Mesenchymal stem cell (in vitro differentiated cells and primary cell): Measurements from ENCODE around the gene ANGPTL2.

Source experiments
- DNase-seq: peaks from one replicate; pipeline ENCODE4 v3.0.0-alpha.2; 2013
- H2AFZ ChIP-seq: one replicate; pipeline ENCODE4 v1.6.1; 2013; ENCODE audit warnings: low read depth, mild to moderate bottlenecking, control low read depth, inconsistent platforms, low read length, moderate library complexity
- H2AK5ac ChIP-seq: 2 replicates; pipeline ENCODE4 v1.6.1; 2013; ENCODE audit warnings: low read length, moderate library complexity, mild to moderate bottlenecking, inconsistent platforms; ENCODE audit not compliant: severe bottlenecking
- H2BK120ac ChIP-seq: one replicate; pipeline ENCODE4 v1.6.1; 2013; ENCODE audit warnings: low read depth, mild to moderate bottlenecking, inconsistent platforms, low read length, moderate library complexity
- H2BK12ac ChIP-seq, 2 experiments: one replicate each; pipeline ENCODE4 v1.6.1; 2013; ENCODE audit warnings: inconsistent platforms in 2 of 2, low read length in 2 of 2, mild to moderate bottlenecking in 2 of 2, moderate library complexity in 2 of 2, control low read depth in 1 of 2
- H2BK15ac ChIP-seq: one replicate; pipeline ENCODE4 v1.6.1; 2013; ENCODE audit warnings: mild to moderate bottlenecking, low read depth, inconsistent platforms; ENCODE audit not compliant: poor library complexity, severe bottlenecking
- H2BK5ac ChIP-seq: 2 replicates; pipeline ENCODE4 v1.6.1; 2013; ENCODE audit warnings: low read depth, mild to moderate bottlenecking, low read length, control low read depth, inconsistent platforms; ENCODE audit not compliant: poor library complexity, severe bottlenecking
- H3K14ac ChIP-seq, 2 experiments: one replicate each; pipeline ENCODE4 v1.6.1; 2013; ENCODE audit warnings: inconsistent platforms in 2 of 2, low read length in 2 of 2, control low read depth in 1 of 2, mild to moderate bottlenecking in 1 of 2, moderate library complexity in 1 of 2
- H3K18ac ChIP-seq, 2 experiments: one replicate each; pipeline ENCODE4 v1.6.1; 2013; ENCODE audit warnings: inconsistent platforms in 2 of 2, low read length in 2 of 2, control low read depth in 1 of 2, low read depth in 1 of 2, mild to moderate bottlenecking in 1 of 2
- H3K23ac ChIP-seq, 2 experiments: one replicate each; pipeline ENCODE4 v1.6.1; 2013; ENCODE audit warnings: inconsistent platforms in 2 of 2, low read length in 2 of 2, mild to moderate bottlenecking in 2 of 2, moderate library complexity in 2 of 2, control low read depth in 1 of 2
- H3K27ac ChIP-seq: 2 replicates; pipeline ENCODE4 v1.5.1; 2013; ENCODE audit warnings: mild to moderate bottlenecking, moderate library complexity, low read length, control low read depth, inconsistent platforms; ENCODE audit not compliant: poor library complexity, severe bottlenecking
- H3K27me3 ChIP-seq, 2 experiments: 2 replicates each; pipeline versions ENCODE4 v1.6.1 to v1.7.0; 2013; ENCODE audit warnings: low read length in 2 of 2, mild to moderate bottlenecking in 2 of 2, moderate library complexity in 2 of 2, control low read depth in 1 of 2, inconsistent platforms in 1 of 2; ENCODE audit not compliant: control insufficient read depth in 1 of 2, insufficient read depth in 1 of 2
- H3K36me3 ChIP-seq, 2 experiments: 2 replicates each; pipeline versions ENCODE4 v1.6.1 to v1.7.0; 2013; ENCODE audit warnings: low read length in 2 of 2, control low read depth in 1 of 2, inconsistent platforms in 1 of 2, low read depth in 1 of 2, mild to moderate bottlenecking in 1 of 2; ENCODE audit not compliant: insufficient read depth in 2 of 2, control insufficient read depth in 1 of 2
- H3K4ac ChIP-seq, 2 experiments: one replicate each; pipeline ENCODE4 v1.6.1; 2013; ENCODE audit warnings: inconsistent platforms in 2 of 2, low read length in 2 of 2, mild to moderate bottlenecking in 2 of 2, moderate library complexity in 2 of 2, control low read depth in 1 of 2, low read depth in 1 of 2
- H3K4me1 ChIP-seq: 2 replicates; pipeline ENCODE4 v1.6.1; 2013; ENCODE audit warnings: low read depth, low read length, control low read depth; ENCODE audit not compliant: control insufficient read depth, insufficient read depth
- H3K4me2 ChIP-seq: 2 replicates; pipeline ENCODE4 v1.6.1; 2013; ENCODE audit warnings: low read length, mild to moderate bottlenecking, inconsistent platforms; ENCODE audit not compliant: poor library complexity, severe bottlenecking
- H3K4me3 ChIP-seq, 2 experiments: 2 replicates each; pipeline versions ENCODE4 v1.5.1 to v1.7.0; 2013; ENCODE audit warnings: low read length in 2 of 2, mild to moderate bottlenecking in 2 of 2, control low read depth in 1 of 2, low read depth in 1 of 2; ENCODE audit not compliant: insufficient read depth in 1 of 2
- H3K79me1 ChIP-seq: replicated peaks from 2 replicates; pipeline ENCODE4 v1.6.1; 2013; ENCODE audit warnings: mild to moderate bottlenecking, control low read depth, low read length, inconsistent platforms; ENCODE audit not compliant: poor library complexity, severe bottlenecking
- H3K9ac ChIP-seq: 2 replicates; pipeline ENCODE4 v1.7.0; 2013; ENCODE audit warnings: mild to moderate bottlenecking, low read length, moderate library complexity
- H3K9me3 ChIP-seq: 2 replicates; pipeline ENCODE4 v1.7.0; 2013; ENCODE audit warnings: mild to moderate bottlenecking, low read length; ENCODE audit not compliant: control insufficient read depth
- H4K8ac ChIP-seq: one replicate; pipeline ENCODE4 v1.6.1; 2013; ENCODE audit warnings: inconsistent platforms, mild to moderate bottlenecking, low read length, moderate library complexity
- H4K91ac ChIP-seq: one replicate; pipeline ENCODE4 v1.6.1; 2013; ENCODE audit warnings: mild to moderate bottlenecking, low read length, inconsistent platforms
- WGBS: methylation state at CpG from one replicate; pipeline ENCODE4 v1.1.7; 2013; ENCODE audit warnings: mixed read lengths; 5-methylcytosine and 5-hydroxymethylcytosine counted together

ANGPTL2 gene

GRCh38 chr9:127118597-127119319 is 3.7 kb downstream of the ANGPTL2 start:
- peaks cover 25% of the 10 kb centered on the region for H3K4me1 ChIP-seq
- no peak overlapping the region for H3K18ac ChIP-seq
- no peak overlapping the region for H2BK12ac ChIP-seq
- no peak overlapping the region for H3K14ac ChIP-seq
- peaks cover 1% of the 10 kb centered on the region for H3K79me1 ChIP-seq
- H4K8ac ChIP-seq = no peak overlapping the region
- H3K23ac ChIP-seq = no peak overlapping the region
- no peak overlapping the region for H2AFZ ChIP-seq
- peaks cover 0 to 3% of the 10 kb centered on the region in 2 experiments for H3K27me3 ChIP-seq
- H2BK120ac ChIP-seq = no peak overlapping the region
- no peak overlapping the region for H3K4me2 ChIP-seq
- no peak overlapping the region for H2AK5ac ChIP-seq
- no peak overlapping the region for H2BK15ac ChIP-seq
- no peaks in the 10 kb centered on the region for H3K9me3 ChIP-seq
- H4K91ac ChIP-seq = no peak overlapping the region
- H3K4me3 ChIP-seq = peak overlapping the region in 1 of 2 experiments; percentile 97
- WGBS = 94% methylated on average over 7 of the region's 8 CpGs
- H2BK5ac ChIP-seq = no peak overlapping the region
- no peak overlapping the region for H3K27ac ChIP-seq
- no peak overlapping the region for H3K4ac ChIP-seq
- no peak overlapping the region for H3K9ac ChIP-seq
- DNase-seq = no peak
- peaks cover 0 to 52% of the 10 kb centered on the region in 2 experiments for H3K36me3 ChIP-seq

GRCh38 chr9:127117801-127118200 is 4.6 kb downstream of the ANGPTL2 start:
- DNase-seq = no peak
- H3K23ac ChIP-seq = no peak overlapping the region
- no peak overlapping the region for H3K4ac ChIP-seq
- H3K79me1 ChIP-seq = peaks cover 1% of the 10 kb centered on the region
- no peak overlapping the region for H3K18ac ChIP-seq
- no peak overlapping the region for H3K27ac ChIP-seq
- no peak overlapping the region for H4K8ac ChIP-seq
- H3K4me2 ChIP-seq = no peak overlapping the region
- H3K9me3 ChIP-seq = no peaks in the 10 kb centered on the region
- H2AFZ ChIP-seq = no peak overlapping the region
- H2BK15ac ChIP-seq = no peak overlapping the region
- H2BK120ac ChIP-seq = no peak overlapping the region
- no peak overlapping the region for H3K14ac ChIP-seq
- H3K4me1 ChIP-seq = peaks cover 17% of the 10 kb centered on the region
- H3K4me3 ChIP-seq = no peak overlapping the region
- peaks cover 0 to 3% of the 10 kb centered on the region in 2 experiments for H3K27me3 ChIP-seq
- WGBS = no CpG with 5 or more reads among the region's 4 CpGs
- H2BK5ac ChIP-seq = no peak overlapping the region
- H2AK5ac ChIP-seq = no peak overlapping the region
- no peak overlapping the region for H4K91ac ChIP-seq
- peaks cover 0 to 52% of the 10 kb centered on the region in 2 experiments for H3K36me3 ChIP-seq
- H2BK12ac ChIP-seq = no peak overlapping the region
- H3K9ac ChIP-seq = no peak overlapping the region

- WGBS = 68% methylated on average over 2 of the region's 2 CpGs
- H3K27ac ChIP-seq = no peak overlapping the region
Measured at GRCh38 chr9:127116957-127117356, 5.5 kb downstream of the ANGPTL2 start.

GRCh38 chr9:127116088-127116726 is 6.2 kb downstream of the ANGPTL2 start:
- Histone ChIP-seq H3K4me3 (peak overlapping the region in 1 of 2 experiments; percentile 26), H3K36me3 (peaks cover 0 to 60% of the 10 kb centered on the region in 2 experiments), H3K4me1 (peaks cover 3% of the 10 kb centered on the region), H3K79me1 (peaks cover 1% of the 10 kb centered on the region), H2BK15ac (no peak overlapping the region), H4K91ac (no peak overlapping the region), H3K4me2 (no peak overlapping the region), H3K9me3 (no peaks in the 10 kb centered on the region), H3K4ac (no peak overlapping the region), H4K8ac (no peak overlapping the region), H2BK120ac (no peak overlapping the region), H2BK5ac (no peak overlapping the region), H2AK5ac (no peak overlapping the region), H3K14ac (no peak overlapping the region), H2BK12ac (no peak overlapping the region), H3K27me3 (peaks cover 0 to 3% of the 10 kb centered on the region in 2 experiments), H2AFZ (no peak overlapping the region), H3K23ac (no peak overlapping the region), H3K27ac (no peak overlapping the region), H3K9ac (no peak overlapping the region), H3K18ac (no peak overlapping the region)
- no peak for DNase-seq
- WGBS = 96% methylated on average over 6 of the region's 6 CpGs

More at GRCh38 chr9:127116957-127117356, 5.5 kb downstream of the ANGPTL2 start:
- Histone ChIP-seq H4K91ac (peak overlapping the region; percentile 18), H3K18ac (no peak overlapping the region), H3K4ac (no peak overlapping the region), H2BK5ac (no peak overlapping the region), H3K23ac (no peak overlapping the region), H3K9ac (no peak overlapping the region), H3K36me3 (peaks cover 0 to 52% of the 10 kb centered on the region in 2 experiments), H3K27me3 (peaks cover 0 to 3% of the 10 kb centered on the region in 2 experiments), H2AK5ac (no peak overlapping the region), H3K4me3 (peak overlapping the region in 1 of 2 experiments; percentile 26), H2BK15ac (no peak overlapping the region), H3K79me1 (peaks cover 1% of the 10 kb centered on the region), H3K4me2 (no peak overlapping the region), H4K8ac (no peak overlapping the region), H2BK12ac (no peak overlapping the region), H3K9me3 (no peaks in the 10 kb centered on the region), H2BK120ac (no peak overlapping the region), H3K4me1 (peaks cover 9% of the 10 kb centered on the region), H2AFZ (no peak overlapping the region), H3K14ac (peak overlapping the region in 1 of 2 experiments; percentile 8)
- DNase-seq = peak; percentile 27
